ENCODE data around the gene ANKS3. TPM values are rescaled to one million over a fixed set of nuclear protein-coding genes. Genes with fewer than 3 reads are reported as not detected.

The ANKS3 gene
- total and polyA plus RNA-seq, 2 of the 8 experiments (the other 6 are each of a cell fraction or from before 2014, with no cell fraction given), result 15.5 to 23.9 TPM

GRCh38 chr16:4674926-4675530 lies 59.0 kb downstream of the ANKS3 start:
- POLR2A ChIA-PET (ENCODE audit: partially characterized antibody), result no interaction called here
- no peak for FAIRE-seq
- no peak overlapping the region for H3K4me2 ChIP-seq (ENCODE audit: insufficient read depth in 1 of 2, low read depth in 2 of 2, low read length in 2 of 2)

More at GRCh38 chr16:4674926-4675530, 59.0 kb downstream of the ANKS3 start:
- Histone ChIP-seq H3K27ac (ENCODE audit: low read depth, low read length) (no peak overlapping the region), H3K23me2 (ENCODE audit: low read depth, low read length) (no peaks in the 10 kb centered on the region), H3K4ac (replicated peaks; ENCODE audit: insufficient read length, low read depth, low read length) (no peak overlapping the region), H3K14ac (ENCODE audit: insufficient read length) (no peak overlapping the region), H3K23ac (ENCODE audit: insufficient read length) (no peak overlapping the region), H3K4me3 (ENCODE audit: extremely low read depth in 1 of 4, insufficient read depth in 2 of 4, low read depth in 3 of 4, low read length in 4 of 4) (no peak overlapping the region), H3K4me1 (replicated peaks in 1 of 4; ENCODE audit: control insufficient read depth in 3 of 4, insufficient read depth in 4 of 4, low read length in 3 of 4) (peaks cover 0 to 3% (median under 1%) of the 10 kb centered on the region in 4 experiments; a peak in 3 of 7 replicates), H2AFZ (ENCODE audit: low read length) (no peak overlapping the region), H3K79me2 (ENCODE audit: control insufficient read depth in 1 of 2, insufficient read depth in 2 of 2, low read length in 2 of 2) (no peaks in the 10 kb centered on the region), H4K20me1 (replicated peaks in 1 of 2; ENCODE audit: control insufficient read depth in 1 of 2, insufficient read depth in 2 of 2, low read length in 2 of 2) (peaks cover 3 to 8% of the 10 kb centered on the region in 2 experiments), H2BK5ac (ENCODE audit: low read depth, low read length) (no peak overlapping the region), H2BK12ac (ENCODE audit: low read depth, low read length) (no peak overlapping the region), H3K56ac (replicated peaks; ENCODE audit: insufficient read length, low read depth, low read length) (no peak overlapping the region), H4K91ac (replicated peaks; ENCODE audit: insufficient read length, low read length) (no peak overlapping the region), H4K5ac (ENCODE audit: insufficient read length, low read depth, low read length) (no peak overlapping the region), H3K79me1 (ENCODE audit: low read depth, low read length) (peaks cover 4% of the 10 kb centered on the region; the same call in 1 of the 2 replicates), H3K27me3 (replicated peaks in 1 of 4; ENCODE audit: control insufficient read depth in 3 of 4, extremely low read depth in 1 of 4, insufficient read depth in 3 of 4, low read length in 3 of 4) (no peaks in the 10 kb centered on the region), H3K9ac (replicated peaks in 1 of 4; ENCODE audit: extremely low read depth in 1 of 4, low read depth in 3 of 4, low read length in 3 of 4) (no peak overlapping the region), H3K36me3 (ENCODE audit: control insufficient read depth in 2 of 4, insufficient read depth in 4 of 4, low read length in 3 of 4) (peaks cover 0 to 10% (median 3%) of the 10 kb centered on the region in 4 experiments; a peak in 3 of 8 replicates), H2BK120ac (replicated peaks; ENCODE audit: low read depth, low read length) (no peak overlapping the region), H4K8ac (ENCODE audit: extremely low read depth, insufficient read depth, low read length) (no peak overlapping the region), H2BK20ac (ENCODE audit: low read length) (no peak overlapping the region), H2BK15ac (ENCODE audit: low read length) (no peak overlapping the region), H3K18ac (ENCODE audit: extremely low read depth, low read length) (no peak overlapping the region), H2AK5ac (ENCODE audit: low read depth, low read length) (no peak overlapping the region), H3K9me3 (ENCODE audit: insufficient read depth in 2 of 2, low read depth in 1 of 2, low read length in 1 of 2) (no peaks in the 10 kb centered on the region)
- WGBS, 2 experiments (ENCODE audit: extremely low coverage in 1 of 2, insufficient coverage in 1 of 2, insufficient read length in 1 of 2, insufficient replicate concordance in 2 of 2, low coverage in 1 of 2, low lambda C conversion rate in 2 of 2, missing lambda C conversion rate in 1 of 2), result 95% methylated on average over 9 of the region's 9 CpGs; no CpG with 5 or more reads in 1 of the 2 experiments
- no peak for TF ChIP-seq USF2 (IDR thresholded peaks at IDR 0.05; ENCODE audit: low read length)
- no peak for TF ChIP-seq CBX8 (IDR thresholded peaks at IDR 0.05; ENCODE audit: borderline replicate concordance, low read depth, low read length)
- TF ChIP-seq JUND (IDR thresholded peaks at IDR 0.05; ENCODE audit: low read length), result no peak
- TF ChIP-seq NRF1 (IDR thresholded peaks at IDR 0.05; ENCODE audit: low read depth, low read length), result no peak
- no peak for TF ChIP-seq ZNF274 (IDR thresholded peaks at IDR 0.05; ENCODE audit: borderline replicate concordance, extremely low read depth, low read length)
- TF ChIP-seq EGR1 (IDR thresholded peaks at IDR 0.05; ENCODE audit: borderline replicate concordance, low read depth, low read length), result no peak
- TF ChIP-seq SP1 (IDR thresholded peaks at IDR 0.05; ENCODE audit: low read depth, low read length), result no peak
- TF ChIP-seq CHD1 (IDR thresholded peaks at IDR 0.05; ENCODE audit: low read depth, low read length), result no peak
- TF ChIP-seq ASH2L (IDR thresholded peaks at IDR 0.05; ENCODE audit: low read length), result no peak
- TF ChIP-seq CBX5 (IDR thresholded peaks at IDR 0.05; ENCODE audit: low read depth, low read length), result no peak
- TF ChIP-seq RAD21 (IDR thresholded peaks at IDR 0.05 in 1 of 2, conservative IDR thresholded peaks at IDR 0.05 in 1 of 2; ENCODE audit: low read depth in 2 of 2, low read length in 2 of 2), result no peak
- CTCF ChIA-PET (ENCODE audit: partially characterized antibody), result interaction anchor here (1.1 to 1.2 kb wide), 3 partner anchors 24 to 156 kb away, joined by 3 to 4 read pairs (median 3); partner anchors contain the start of gene MGRN1
- no peak for DNase-seq (ENCODE audit: low read depth in 1 of 2, low spot score in 2 of 2)

Data from H1 (cell line).